ENCODE data around the gene TENT5C. TPM values are rescaled to one million over a fixed set of nuclear protein-coding genes. Genes with fewer than 3 reads are reported as not detected.

The TENT5C gene
- total RNA-seq, 1 experiment from 2014 or later: 1.4 TPM

DNA sequence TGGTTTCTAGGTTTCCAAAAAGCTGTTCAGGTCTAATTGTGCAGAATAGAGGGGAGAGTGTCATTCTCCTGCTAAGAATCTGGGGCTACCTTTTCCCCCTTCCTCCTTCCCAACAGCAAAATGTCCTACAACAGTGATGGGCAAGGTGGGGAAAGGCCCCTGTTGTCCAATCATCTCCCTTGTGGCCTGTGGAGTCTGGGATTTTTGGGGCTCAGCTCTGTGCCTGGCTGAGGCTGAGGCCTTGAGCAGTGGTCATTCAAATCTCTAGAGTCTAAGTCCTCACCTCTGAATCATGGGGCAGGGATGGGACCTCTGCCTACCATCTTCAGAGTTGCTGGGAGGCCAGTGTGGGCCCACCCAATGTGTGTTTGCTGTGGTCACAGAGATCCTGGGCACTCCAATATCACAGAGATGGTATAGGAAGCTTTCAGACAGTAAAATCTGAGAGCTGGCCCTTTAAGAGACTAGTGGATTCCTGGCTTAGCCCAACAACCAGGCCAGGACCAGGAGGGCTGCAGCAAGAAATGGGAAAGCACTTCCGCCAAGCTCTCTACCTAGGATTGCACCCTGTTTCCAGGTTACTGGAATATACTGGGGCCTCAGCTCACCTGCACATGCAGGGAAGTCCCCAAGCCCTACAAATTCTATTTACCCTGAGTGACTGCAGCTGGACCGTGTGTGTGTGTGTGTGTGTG lies 28.5 kb upstream of the TENT5C start:
- intact Hi-C loops (cut with micrococcal nuclease): no loop called here
- Histone ChIP-seq H3K27ac (ENCODE audit: low read depth, low read length) (no peak overlapping the region), H2AFZ (ENCODE audit: low read depth, low read length, poor library complexity, severe bottlenecking) (no peak overlapping the region), H3K27me3 (ENCODE audit: insufficient read depth, low read length) (no peaks in the 10 kb centered on the region), H3K4me2 (ENCODE audit: low read length) (no peak overlapping the region), H3K4me3 (replicated peaks in 1 of 2; ENCODE audit: low read depth in 1 of 2, low read length in 2 of 2) (no peak overlapping the region), H3K79me2 (ENCODE audit: insufficient read depth, low read length) (no peaks in the 10 kb centered on the region), H3K4me1 (ENCODE audit: control insufficient read depth in 1 of 2, insufficient read depth in 2 of 2, low read length in 2 of 2) (no peaks in the 10 kb centered on the region), H3K9me3 (ENCODE audit: control insufficient read depth in 1 of 2, insufficient read depth in 1 of 2, low read depth in 1 of 2, low read length in 2 of 2) (no peaks in the 10 kb centered on the region), H4K20me1 (ENCODE audit: insufficient read depth) (no peaks in the 10 kb centered on the region), H3K9me2 (ENCODE audit: insufficient read depth) (no peaks in the 10 kb centered on the region), H3K36me3 (ENCODE audit: control insufficient read depth in 1 of 2, insufficient read depth in 2 of 2, low read length in 2 of 2) (no peaks in the 10 kb centered on the region), H3K9ac (ENCODE audit: low read length) (no peak overlapping the region)
- ChIA-PET POLR2A (no interaction called here), CTCF (no interaction called here), RAD21 (ENCODE audit: low non-redundant PET in 1 of 2, low total read pairs in 2 of 2, uncharacterized antibody in 2 of 2, unreplicated experiment in 2 of 2) (no interaction called here)
- no TSS peak for BruUV-seq (replicated peaks)
- ATAC-seq (no peak), DNase-seq (ENCODE audit: low read depth, low spot score) (no peak)
- TF ChIP-seq, protein P1, sequence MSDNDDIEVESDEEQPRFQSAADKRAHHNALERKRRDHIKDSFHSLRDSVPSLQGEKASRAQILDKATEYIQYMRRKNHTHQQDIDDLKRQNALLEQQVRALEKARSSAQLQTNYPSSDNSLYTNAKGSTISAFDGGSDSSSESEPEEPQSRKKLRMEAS (IDR thresholded peaks at IDR 0.05): no peak
- no peak for TF ChIP-seq CEBPB (IDR thresholded peaks at IDR 0.05; ENCODE audit: low read depth)
- no peak for TF ChIP-seq ELF1 (IDR thresholded peaks at IDR 0.05; ENCODE audit: borderline replicate concordance, low read depth)
- TF ChIP-seq, protein P2, sequence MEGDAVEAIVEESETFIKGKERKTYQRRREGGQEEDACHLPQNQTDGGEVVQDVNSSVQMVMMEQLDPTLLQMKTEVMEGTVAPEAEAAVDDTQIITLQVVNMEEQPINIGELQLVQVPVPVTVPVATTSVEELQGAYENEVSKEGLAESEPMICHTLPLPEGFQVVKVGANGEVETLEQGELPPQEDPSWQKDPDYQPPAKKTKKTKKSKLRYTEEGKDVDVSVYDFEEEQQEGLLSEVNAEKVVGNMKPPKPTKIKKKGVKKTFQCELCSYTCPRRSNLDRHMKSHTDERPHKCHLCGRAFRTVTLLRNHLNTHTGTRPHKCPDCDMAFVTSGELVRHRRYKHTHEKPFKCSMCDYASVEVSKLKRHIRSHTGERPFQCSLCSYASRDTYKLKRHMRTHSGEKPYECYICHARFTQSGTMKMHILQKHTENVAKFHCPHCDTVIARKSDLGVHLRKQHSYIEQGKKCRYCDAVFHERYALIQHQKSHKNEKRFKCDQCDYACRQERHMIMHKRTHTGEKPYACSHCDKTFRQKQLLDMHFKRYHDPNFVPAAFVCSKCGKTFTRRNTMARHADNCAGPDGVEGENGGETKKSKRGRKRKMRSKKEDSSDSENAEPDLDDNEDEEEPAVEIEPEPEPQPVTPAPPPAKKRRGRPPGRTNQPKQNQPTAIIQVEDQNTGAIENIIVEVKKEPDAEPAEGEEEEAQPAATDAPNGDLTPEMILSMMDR (IDR thresholded peaks at IDR 0.05 in 2 of 3, conservative IDR thresholded peaks at IDR 0.05 in 1 of 3; ENCODE audit: borderline replicate concordance in 1 of 3, insufficient read depth in 1 of 3, low read depth in 2 of 3, low read length in 2 of 3): no peak
- TF ChIP-seq POLR2AphosphoS5 (IDR thresholded peaks at IDR 0.05; ENCODE audit: low read depth, low read length): no peak
- TF ChIP-seq ZNF274 (IDR thresholded peaks at IDR 0.05; ENCODE audit: low read depth, low read length): no peak
- TF ChIP-seq, protein P3, sequence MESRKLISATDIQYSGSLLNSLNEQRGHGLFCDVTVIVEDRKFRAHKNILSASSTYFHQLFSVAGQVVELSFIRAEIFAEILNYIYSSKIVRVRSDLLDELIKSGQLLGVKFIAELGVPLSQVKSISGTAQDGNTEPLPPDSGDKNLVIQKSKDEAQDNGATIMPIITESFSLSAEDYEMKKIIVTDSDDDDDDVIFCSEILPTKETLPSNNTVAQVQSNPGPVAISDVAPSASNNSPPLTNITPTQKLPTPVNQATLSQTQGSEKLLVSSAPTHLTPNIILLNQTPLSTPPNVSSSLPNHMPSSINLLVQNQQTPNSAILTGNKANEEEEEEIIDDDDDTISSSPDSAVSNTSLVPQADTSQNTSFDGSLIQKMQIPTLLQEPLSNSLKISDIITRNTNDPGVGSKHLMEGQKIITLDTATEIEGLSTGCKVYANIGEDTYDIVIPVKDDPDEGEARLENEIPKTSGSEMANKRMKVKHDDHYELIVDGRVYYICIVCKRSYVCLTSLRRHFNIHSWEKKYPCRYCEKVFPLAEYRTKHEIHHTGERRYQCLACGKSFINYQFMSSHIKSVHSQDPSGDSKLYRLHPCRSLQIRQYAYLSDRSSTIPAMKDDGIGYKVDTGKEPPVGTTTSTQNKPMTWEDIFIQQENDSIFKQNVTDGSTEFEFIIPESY (IDR thresholded peaks at IDR 0.05; ENCODE audit: extremely low read depth, insufficient replicate concordance, low read length): no peak
- TF ChIP-seq SP1 (IDR thresholded peaks at IDR 0.05; ENCODE audit: low read depth): no peak
- TF ChIP-seq FOSL1 (IDR thresholded peaks at IDR 0.05; ENCODE audit: low read depth): no peak
- no peak for TF ChIP-seq TCF7L2 (IDR thresholded peaks at IDR 0.05; ENCODE audit: borderline replicate concordance, extremely low read depth, insufficient read depth, insufficient read length)
- no peak for TF ChIP-seq JUND (IDR thresholded peaks at IDR 0.05)
